Stomach (tissue), 4 donors: Measurements from ENCODE around the gene ZNF785.
"Not testable (repeated sequence)": the region's sequence is repeated elsewhere in the genome, so short reads cannot be mapped to it uniquely, and the experiment has no call there.

Source experiments
- CTCF ChIP-seq, 7 experiments: fragments of 450-650 bp in 4 of 7; fragments of 200-600 bp in 3 of 7; sonication (generic) in 3 of 7; IDR thresholded peaks; one replicate each; pipeline ENCODE4 v1.5.1; 2016 to 2019; ENCODE audit warnings: antibody characterized with exemption in 7 of 7, control low read depth in 2 of 7, mild to moderate bottlenecking in 1 of 7
- POLR2A ChIP-seq, 4 donors: fragments of 450-650 bp; IDR thresholded peaks; one replicate each; pipeline ENCODE4 v1.6.1; 2016; ENCODE audit warnings: antibody characterized with exemption in 4 of 4, control low read depth in 2 of 4, mild to moderate bottlenecking in 1 of 4, moderate library complexity in 1 of 4

GRCh38 chr16:30539986-30540526 lies 45.4 kb downstream of the ZNF785 start:
- not testable (repeated sequence) for TF ChIP-seq POLR2A, CTCF (IDR thresholded peaks at IDR 0.05)
